Epithelial cell of proximal tubule (primary cell): ENCODE data around the gene CCT7. TPM values are rescaled to one million over a fixed set of nuclear protein-coding genes. Genes with fewer than 3 reads are reported as not detected.
A peak's percentile ranks its signal among the peaks of the same experiment; 100 is the strongest.

Experiments
- DNase-seq: peaks from one replicate; pipeline ENCODE4 v3.0.0-alpha.2; 2011; ENCODE audit warnings: low read depth
- H3K4me3 ChIP-seq: 2 replicates; pipeline ENCODE4 v1.5.1; 2011; ENCODE audit warnings: low read depth, mild to moderate bottlenecking, low read length
- total RNA-seq: library from RNA; depleted of rRNA; stranded (reverse); fragments of >200 nt; gene quantifications from 2 replicates; pipeline ENCODE4 v1.2.3, GENCODE V29; 2015
- TF ChIP-seq, protein P1 (sequence below): conservative IDR thresholded peaks from 2 replicates; pipeline ENCODE4 v1.5.1; 2012; ENCODE audit warnings: low read depth, mild to moderate bottlenecking, low read length

The CCT7 gene
- total RNA-seq, 1 donor from 2014 or later = 393 TPM

GRCh38 chr2:73237168-73237567 lies 3.1 kb downstream of the CCT7 start:
- no peak overlapping the region for H3K4me3 ChIP-seq
- TF ChIP-seq, protein P1, sequence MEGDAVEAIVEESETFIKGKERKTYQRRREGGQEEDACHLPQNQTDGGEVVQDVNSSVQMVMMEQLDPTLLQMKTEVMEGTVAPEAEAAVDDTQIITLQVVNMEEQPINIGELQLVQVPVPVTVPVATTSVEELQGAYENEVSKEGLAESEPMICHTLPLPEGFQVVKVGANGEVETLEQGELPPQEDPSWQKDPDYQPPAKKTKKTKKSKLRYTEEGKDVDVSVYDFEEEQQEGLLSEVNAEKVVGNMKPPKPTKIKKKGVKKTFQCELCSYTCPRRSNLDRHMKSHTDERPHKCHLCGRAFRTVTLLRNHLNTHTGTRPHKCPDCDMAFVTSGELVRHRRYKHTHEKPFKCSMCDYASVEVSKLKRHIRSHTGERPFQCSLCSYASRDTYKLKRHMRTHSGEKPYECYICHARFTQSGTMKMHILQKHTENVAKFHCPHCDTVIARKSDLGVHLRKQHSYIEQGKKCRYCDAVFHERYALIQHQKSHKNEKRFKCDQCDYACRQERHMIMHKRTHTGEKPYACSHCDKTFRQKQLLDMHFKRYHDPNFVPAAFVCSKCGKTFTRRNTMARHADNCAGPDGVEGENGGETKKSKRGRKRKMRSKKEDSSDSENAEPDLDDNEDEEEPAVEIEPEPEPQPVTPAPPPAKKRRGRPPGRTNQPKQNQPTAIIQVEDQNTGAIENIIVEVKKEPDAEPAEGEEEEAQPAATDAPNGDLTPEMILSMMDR = no peak
- DNase-seq = no peak

DNA sequence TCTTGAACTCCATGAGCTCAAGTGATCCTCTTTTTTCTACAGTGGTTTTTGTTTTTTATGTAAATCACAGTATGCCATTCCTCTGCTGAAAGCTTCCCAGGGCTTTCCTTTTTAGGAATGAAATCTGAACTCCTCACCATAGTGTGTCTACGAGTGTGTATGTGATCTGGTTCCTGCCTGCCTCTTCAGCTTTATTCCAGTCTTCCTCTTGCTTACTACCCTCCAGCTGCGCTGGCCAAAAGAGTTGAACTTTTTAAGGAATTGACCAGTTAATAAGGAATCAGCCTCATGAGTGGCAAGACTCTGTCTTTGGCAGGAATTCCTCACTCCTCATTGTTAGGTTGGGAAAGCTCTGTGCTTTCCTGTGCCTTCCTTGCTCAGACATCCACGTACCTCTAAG lies 4.0 kb downstream of the CCT7 start:
- DNase-seq = no peak
- H3K4me3 ChIP-seq = no peak overlapping the region
- TF ChIP-seq, protein P1 = no peak

GRCh38 chr2:73238976-73239375 lies 4.9 kb downstream of the CCT7 start:
- TF ChIP-seq, protein P1 = no peak
- no peak overlapping the region for H3K4me3 ChIP-seq
- no peak for DNase-seq

DNA sequence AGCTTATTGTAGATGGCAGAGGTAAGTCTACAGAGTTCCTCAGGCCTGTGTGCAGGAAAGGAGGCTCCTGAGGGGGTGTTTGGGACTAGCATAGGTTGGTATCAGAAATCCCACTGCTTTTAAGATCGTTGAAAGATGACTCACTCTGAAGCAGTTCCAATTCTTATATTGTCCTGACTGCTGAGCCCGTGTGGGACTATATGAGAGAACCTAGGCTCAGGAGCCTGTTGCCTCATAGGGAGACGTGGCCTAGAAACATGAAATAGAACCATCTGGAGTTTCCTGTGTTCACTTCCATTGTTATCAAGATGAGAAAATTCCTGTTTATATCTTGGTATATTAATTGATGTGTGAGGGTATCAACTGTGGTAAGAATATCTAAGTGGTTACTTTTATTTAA lies 5.7 kb downstream of the CCT7 start:
- TF ChIP-seq, protein P1 = no peak

DNA sequence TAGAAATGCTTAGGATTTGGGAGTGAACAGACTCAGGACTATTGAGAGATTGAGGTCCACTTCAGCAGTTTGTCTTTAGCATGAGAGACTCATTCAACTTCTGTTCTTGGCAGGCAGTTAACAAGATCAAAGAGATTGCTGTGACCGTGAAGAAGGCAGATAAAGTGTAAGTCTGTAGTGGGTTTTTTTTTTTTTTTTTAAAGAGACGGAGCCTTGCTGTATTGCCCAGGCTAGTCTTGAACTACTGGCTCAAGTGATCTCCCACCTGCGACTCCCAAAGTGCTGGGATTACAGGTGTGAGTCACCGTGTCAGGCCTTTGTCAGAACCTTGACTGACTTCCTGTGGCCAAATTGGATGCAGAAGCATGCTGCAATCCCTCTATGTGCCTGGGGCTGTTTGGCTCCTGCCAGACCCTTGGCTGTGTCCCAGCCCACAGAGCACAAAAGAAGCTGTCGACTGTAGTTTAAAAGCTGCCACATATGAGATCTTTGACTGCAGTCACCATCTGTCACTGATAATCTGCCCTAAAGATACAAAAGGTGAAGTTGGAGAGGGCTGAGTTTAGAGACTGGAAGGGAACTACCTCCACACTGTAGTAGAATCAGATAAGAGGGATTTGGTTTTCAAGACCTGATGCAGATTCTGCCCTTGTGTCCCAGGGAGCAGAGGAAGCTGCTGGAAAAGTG lies 9.9 kb downstream of the CCT7 start:
- DNase-seq = peak; percentile 10
- H3K4me3 ChIP-seq = no peak overlapping the region
- TF ChIP-seq, protein P1 = no peak

More for the DNA sequence above, 5.7 kb downstream of the CCT7 start:
- no peak overlapping the region for H3K4me3 ChIP-seq
- no peak for DNase-seq

GRCh38 chr2:73244580-73244979 lies 10.5 kb downstream of the CCT7 start:
- no peak for DNase-seq

More at GRCh38 chr2:73244580-73244979, 10.5 kb downstream of the CCT7 start:
- TF ChIP-seq, protein P1 = no peak
- no peak overlapping the region for H3K4me3 ChIP-seq
